H1 (cell line): ENCODE data around the gene LCE2B. TPM values are rescaled to one million over a fixed set of nuclear protein-coding genes. Genes with fewer than 3 reads are reported as not detected.
"Not testable (repeated sequence)": the region's sequence is repeated elsewhere in the genome, so short reads cannot be mapped to it uniquely, and the experiment has no call there.

Source experiments
- CTCF ChIA-PET: fragments of 300-600 bp; sonication (Branson Sonifier 250); formaldehyde crosslinking; loops from one replicate; lab custom pipeline; 2021; ENCODE audit not compliant: partially characterized antibody; lab: Charles Lee
- POLR2A ChIA-PET: fragments of 300-600 bp; sonication (Branson Sonifier 250); formaldehyde crosslinking; loops from one replicate; lab custom pipeline; 2021; ENCODE audit warnings: inconsistent platforms; ENCODE audit not compliant: partially characterized antibody; lab: Charles Lee
- DNase-seq, 2 experiments: peaks; one replicate each; pipeline versions ENCODE4 v3.0.0 to v3.0.0-alpha.2; 2010 to 2022; ENCODE audit warnings: low spot score in 2 of 2, low read depth in 1 of 2, mixed read lengths in 1 of 2
- FAIRE-seq: peaks from 2 replicates; lab custom pipeline; 2011; peaks lifted over from hg19 to GRCh38; lab: Jason Lieb, UNC
- H2AFZ ChIP-seq: 2 replicates; pipeline ENCODE4 v1.8.1; 2012; ENCODE audit warnings: low read length, inconsistent platforms
- H2AK5ac ChIP-seq: 2 replicates; pipeline ENCODE4 v1.6.1; 2013; ENCODE audit warnings: low read depth, low read length
- H2BK120ac ChIP-seq: replicated peaks from 2 replicates; pipeline ENCODE3; 2013; ENCODE audit warnings: low read depth, low read length, inconsistent platforms
- H2BK12ac ChIP-seq: 2 replicates; pipeline ENCODE4 v1.6.1; 2013; ENCODE audit warnings: low read depth, low read length
- H2BK15ac ChIP-seq: 2 replicates; pipeline ENCODE4 v1.6.1; 2013; ENCODE audit warnings: low read length
- H2BK20ac ChIP-seq: 2 replicates; pipeline ENCODE4 v1.6.1; 2013; ENCODE audit warnings: low read length
- H2BK5ac ChIP-seq: 2 replicates; pipeline ENCODE4 v1.6.1; 2013; ENCODE audit warnings: low read depth, low read length
- H3K14ac ChIP-seq: 2 replicates; pipeline ENCODE4 v1.6.1; 2013; ENCODE audit warnings: inconsistent platforms; ENCODE audit not compliant: insufficient read length
- H3K18ac ChIP-seq: 2 replicates; pipeline ENCODE4 v1.6.1; 2013; ENCODE audit warnings: low read length; ENCODE audit errors: extremely low read depth
- H3K23ac ChIP-seq: 2 replicates; pipeline ENCODE4 v1.6.1; 2013; ENCODE audit warnings: inconsistent platforms; ENCODE audit not compliant: insufficient read length
- H3K23me2 ChIP-seq: 2 replicates; pipeline ENCODE4 v1.6.1; 2013; ENCODE audit warnings: low read depth, low read length
- H3K27ac ChIP-seq: 2 replicates; pipeline ENCODE4 v1.6.1; 2011; ENCODE audit warnings: low read depth, low read length, inconsistent platforms
- H3K27me3 ChIP-seq, 4 experiments: replicated peaks in 1 of 4; 1 replicate in 1 of 4; 2 replicates in 3 of 4; pipeline versions ENCODE4 v1.6.1 to v1.8.1; 2011 to 2013; ENCODE audit warnings: low read length in 3 of 4, mild to moderate bottlenecking in 3 of 4, inconsistent platforms in 2 of 4, mixed read lengths in 2 of 4, moderate library complexity in 1 of 4; ENCODE audit not compliant: control insufficient read depth in 3 of 4, insufficient read depth in 3 of 4; ENCODE audit errors: extremely low read depth in 1 of 4
- H3K36me3 ChIP-seq, 4 experiments: 2 replicates each; pipeline versions ENCODE4 v1.6.1 to v1.8.1; 2011 to 2013; ENCODE audit warnings: mild to moderate bottlenecking in 4 of 4, low read length in 3 of 4, moderate library complexity in 2 of 4, control low read depth in 1 of 4, inconsistent platforms in 1 of 4; ENCODE audit not compliant: insufficient read depth in 4 of 4, control insufficient read depth in 2 of 4
- H3K4ac ChIP-seq: replicated peaks from 2 replicates; pipeline ENCODE3; 2013; ENCODE audit warnings: low read length, low read depth, mixed read lengths, inconsistent platforms; ENCODE audit not compliant: insufficient read length
- H3K4me1 ChIP-seq, 4 experiments: replicated peaks in 1 of 4; 1 replicate in 1 of 4; 2 replicates in 3 of 4; pipeline versions ENCODE4 v1.6.1 to v1.8.1; 2011 to 2013; ENCODE audit warnings: low read length in 3 of 4, inconsistent platforms in 2 of 4, mixed read lengths in 1 of 4; ENCODE audit not compliant: insufficient read depth in 4 of 4, control insufficient read depth in 3 of 4
- H3K4me2 ChIP-seq, 2 experiments: 2 replicates each; pipeline versions ENCODE4 v1.6.1 to v1.8.1; 2011 to 2013; ENCODE audit warnings: low read depth in 2 of 2, low read length in 2 of 2, control low read depth in 1 of 2, inconsistent platforms in 1 of 2, mild to moderate bottlenecking in 1 of 2; ENCODE audit not compliant: insufficient read depth in 1 of 2
- H3K4me3 ChIP-seq, 4 experiments: fragments of 200-600, 300-600 bp in 1 of 4; sonication (generic), shearing (Covaris generic), sonication (Bioruptor Twin) in 1 of 4; 2 replicates each; pipeline versions ENCODE4 v1.5.1 to v1.8.1; 2011 to 2016; ENCODE audit warnings: low read length in 4 of 4, low read depth in 3 of 4, control low read depth in 2 of 4, inconsistent platforms in 2 of 4, mild to moderate bottlenecking in 2 of 4, mixed read lengths in 1 of 4, moderate library complexity in 1 of 4; ENCODE audit not compliant: insufficient read depth in 2 of 4; ENCODE audit errors: extremely low read depth in 1 of 4
- H3K56ac ChIP-seq: replicated peaks from 2 replicates; pipeline ENCODE3; 2013; ENCODE audit warnings: low read depth, mild to moderate bottlenecking, mixed read lengths, low read length, inconsistent platforms; ENCODE audit not compliant: insufficient read length
- H3K79me1 ChIP-seq: 2 replicates; pipeline ENCODE4 v1.6.1; 2013; ENCODE audit warnings: low read depth, low read length, control low read depth
- H3K79me2 ChIP-seq, 2 experiments: 2 replicates each; pipeline versions ENCODE4 v1.6.1 to v1.8.1; 2012 to 2013; ENCODE audit warnings: low read length in 2 of 2, mild to moderate bottlenecking in 2 of 2, inconsistent platforms in 1 of 2; ENCODE audit not compliant: insufficient read depth in 2 of 2, control insufficient read depth in 1 of 2
- H3K9ac ChIP-seq, 4 experiments: replicated peaks in 1 of 4; 1 replicate in 1 of 4; 2 replicates in 3 of 4; pipeline versions ENCODE4 v1.6.1 to v1.8.1; 2011 to 2013; ENCODE audit warnings: low read depth in 3 of 4, low read length in 3 of 4, control low read depth in 2 of 4, mild to moderate bottlenecking in 2 of 4, moderate library complexity in 2 of 4, inconsistent platforms in 1 of 4; ENCODE audit errors: extremely low read depth in 1 of 4
- H3K9me3 ChIP-seq, 2 experiments: 2 replicates each; pipeline versions ENCODE4 v1.6.1 to v1.8.1; 2012 to 2013; ENCODE audit warnings: mild to moderate bottlenecking in 2 of 2, moderate library complexity in 2 of 2, control low read depth in 1 of 2, inconsistent platforms in 1 of 2, low read depth in 1 of 2, low read length in 1 of 2, mixed read lengths in 1 of 2; ENCODE audit not compliant: insufficient read depth in 2 of 2
- H4K20me1 ChIP-seq, 2 experiments: replicated peaks in 1 of 2; 2 replicates each; pipeline versions ENCODE3 to v1.8.1; 2011 to 2013; ENCODE audit warnings: inconsistent platforms in 2 of 2, low read length in 2 of 2, mild to moderate bottlenecking in 1 of 2; ENCODE audit not compliant: insufficient read depth in 2 of 2, control insufficient read depth in 1 of 2
- H4K5ac ChIP-seq: 2 replicates; pipeline ENCODE4 v1.6.1; 2013; ENCODE audit warnings: low read length, low read depth, mixed read lengths, inconsistent platforms; ENCODE audit not compliant: insufficient read length
- H4K8ac ChIP-seq: 2 replicates; pipeline ENCODE4 v1.8.0; 2013; ENCODE audit warnings: mild to moderate bottlenecking, moderate library complexity, low read length, inconsistent platforms; ENCODE audit not compliant: insufficient read depth; ENCODE audit errors: extremely low read depth
- H4K91ac ChIP-seq: replicated peaks from 2 replicates; pipeline ENCODE3; 2013; ENCODE audit warnings: low read length, mixed read lengths, inconsistent platforms; ENCODE audit not compliant: insufficient read length
- whole genome bisulfite sequencing, 2 experiments: shearing (Covaris generic) in 1 of 2; methylation state at CpG; one replicate each; pipeline versions ENCODE4 v1.1.6 to v1.1.7; 2013 to 2015; ENCODE audit warnings: low lambda C conversion rate in 2 of 2, mixed read lengths in 2 of 2, inconsistent platforms in 1 of 2, low coverage in 1 of 2, missing lambda C conversion rate in 1 of 2; ENCODE audit not compliant: insufficient replicate concordance in 2 of 2, insufficient coverage in 1 of 2, insufficient read length in 1 of 2; ENCODE audit errors: extremely low coverage in 1 of 2, missing lambda C conversion rate in 1 of 2; 5-methylcytosine and 5-hydroxymethylcytosine counted together
- long read RNA-seq, 2 experiments: library from RNA in 1 of 2; library from capped mRNA in 1 of 2; stranded (forward); transcript quantifications; one replicate each; pipeline ENCODE4 v2.0.0, GENCODE V29; 2021; ENCODE audit warnings: inconsistent platforms in 1 of 2
- polyA minus RNA-seq, 3 experiments: library from RNA; depleted of rRNA, polyadenylated mRNA; stranded (reverse); fragments of >200 nt; gene quantifications; 1 replicate in 2 of 3; 2 replicates in 1 of 3; pipeline ENCODE4 v1.2.3, GENCODE V29; 2011
- polyA plus RNA-seq, 7 experiments: library from polyadenylated mRNA; depleted of rRNA in 3 of 7; stranded (reverse) in 5 of 7; unstranded in 2 of 7; fragments of >200 nt in 5 of 7; fragments of 200-250 nt in 2 of 7; gene quantifications; 1 replicate in 5 of 7; 2 replicates in 1 of 7; 4 replicates in 1 of 7; pipeline versions ENCODE4 v1.2.1 to v1.2.3, GENCODE V29; 2011 to 2013; ENCODE audit warnings: missing spikeins in 2 of 7, mixed read lengths in 2 of 7
- total RNA-seq: library from RNA; stranded (reverse); fragmentation: NEBNext Ultra II Directional; extraction: Animal tissue kit (Norgen Biotek cat#: 25700); gene quantifications from 2 replicates; pipeline ENCODE4 v1.2.1, GENCODE V29; 2021

Gene LCE2B
- total RNA-seq (not detected in 2 replicates), polyA plus RNA-seq (2011; rRNA removed) (not detected in 2 replicates), polyA minus RNA-seq (2011; rRNA and poly(A)+ RNA removed) (not detected in 2 replicates)
- polyA plus RNA-seq (2011; cell fraction: cytosol; rRNA removed), result not detected
- not detected for polyA plus RNA-seq (2011; cell fraction: nucleus; rRNA removed)
- not detected in 4 replicates for polyA plus RNA-seq (2012, experiment 1 of 2)
- polyA plus RNA-seq (2012, experiment 2 of 2), result not detected
- not detected for polyA plus RNA-seq (2013, experiment 1 of 2)
- not detected for polyA plus RNA-seq (2013, experiment 2 of 2)
- polyA minus RNA-seq (2011; cell fraction: cytosol; rRNA and poly(A)+ RNA removed), result not detected
- not detected for polyA minus RNA-seq (2011; cell fraction: nucleus; rRNA and poly(A)+ RNA removed)
- long read RNA-seq, experiment 1, result 0 reads
- long read RNA-seq, experiment 2, result 0 reads

DNA sequence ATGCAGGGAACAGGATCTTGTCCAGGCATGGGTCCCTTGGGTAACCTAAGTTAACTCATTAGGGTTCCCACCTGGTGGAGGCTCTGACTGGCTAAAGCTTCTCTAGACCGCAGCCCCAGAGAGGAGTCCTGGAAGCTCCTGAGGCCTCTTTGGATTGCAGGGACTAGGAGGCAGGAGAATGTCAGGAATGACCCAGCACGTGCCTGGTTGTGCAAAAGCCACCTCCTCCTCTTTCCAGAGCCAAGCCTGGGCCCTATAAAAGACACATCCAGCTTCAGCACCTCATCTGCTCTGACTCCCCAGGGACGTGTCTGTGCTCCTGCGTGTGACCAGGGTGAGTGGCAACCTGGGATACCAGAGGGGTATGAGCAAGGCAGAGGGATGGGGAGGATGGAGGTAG lies at the start of gene LCE2B:
Gene LCE2B (plus strand): TSS at position 301 of the 400 bp plus-strand sequence. CDS start 721 bp downstream, outside the sequence.
- H2BK12ac ChIP-seq, H2AK5ac ChIP-seq, H3K36me3 ChIP-seq, H3K27me3 ChIP-seq, H4K5ac ChIP-seq, H3K23me2 ChIP-seq, H3K18ac ChIP-seq, H3K4ac ChIP-seq, FAIRE-seq, POLR2A ChIA-PET, H3K79me2 ChIP-seq, H3K4me3 ChIP-seq, H3K4me2 ChIP-seq, H2BK5ac ChIP-seq, H3K4me1 ChIP-seq, H4K91ac ChIP-seq, H2BK20ac ChIP-seq, H3K23ac ChIP-seq, H4K20me1 ChIP-seq, H3K79me1 ChIP-seq, H3K27ac ChIP-seq, H3K9ac ChIP-seq, H3K14ac ChIP-seq, H2BK15ac ChIP-seq, H3K56ac ChIP-seq, H2BK120ac ChIP-seq, DNase-seq, H2AFZ ChIP-seq, H4K8ac ChIP-seq: not testable (repeated sequence)
- CTCF ChIA-PET, result interaction anchor here (1.4 kb wide), 1 partner anchor 8 kb away, joined by 3 read pairs; no protein-coding TSS in a partner anchor
- H3K9me3 ChIP-seq, result peaks cover 40 to 71% of the 10 kb centered on the region in 2 experiments
- WGBS, 2 experiments, result 86% methylated on average over 1 of the region's 4 CpGs; no CpG with 5 or more reads in 1 of the 2 experiments
